NOMO-1 treated with DMSO at 0.1 percent for 48 hours (cell line): ENCODE results near the gene POLN.

ENCODE experiments used
- DNase-seq: peaks from one replicate; lab custom pipeline; 2025; ENCODE audit not compliant: unreplicated experiment; lab: John Stamatoyannopoulos, UW

POLN gene

DNA sequence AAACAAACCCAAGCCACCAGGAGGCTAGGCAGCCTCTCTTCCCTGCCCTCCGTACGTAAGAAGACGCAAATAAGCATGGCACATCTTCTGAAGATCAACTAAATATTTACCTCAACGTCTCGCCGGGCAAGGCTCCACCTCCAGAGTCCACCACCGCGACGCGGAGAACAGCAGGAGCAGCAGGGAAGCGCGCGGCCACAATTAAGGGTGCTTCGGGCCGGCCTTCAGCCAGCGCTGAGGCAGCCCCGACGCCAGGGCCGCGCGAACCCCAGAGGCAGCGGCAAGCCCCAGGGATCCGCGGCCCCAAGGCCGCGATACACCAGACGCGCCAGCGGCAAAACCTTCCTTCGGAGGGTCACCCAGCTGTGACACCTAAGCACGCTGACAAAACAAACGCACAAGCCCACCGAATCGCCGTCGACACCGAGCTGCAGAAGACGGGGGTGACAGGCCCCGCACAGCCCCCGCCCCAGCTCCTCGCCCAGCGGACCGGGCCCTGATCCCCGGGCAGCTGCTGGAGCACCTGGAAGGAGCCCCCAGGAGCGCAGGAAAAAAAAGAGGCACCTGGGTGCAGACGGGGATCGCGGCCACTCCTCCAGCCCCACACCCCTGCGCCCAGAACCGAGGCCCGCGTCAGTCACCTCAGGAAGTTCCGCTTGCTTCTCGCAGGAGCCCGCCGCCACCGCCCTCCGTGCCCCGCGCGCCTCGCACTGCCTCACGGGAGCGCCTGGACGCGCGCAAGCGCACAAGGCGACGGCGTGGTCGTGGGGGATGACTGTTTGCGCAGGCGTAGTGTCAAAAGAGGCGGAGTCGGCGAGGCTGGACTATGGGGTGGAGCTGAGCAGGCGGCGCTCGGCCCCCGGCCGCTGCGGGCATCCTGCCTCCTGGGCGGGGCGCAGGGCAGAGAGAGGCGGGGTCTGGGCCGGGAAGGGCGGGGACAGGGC is at the start of gene POLN, which contains the start of gene HAUS3:
Gene POLN, minus strand, starts transcription at position 712 of the 944 bp plus-strand sequence. CDS start 12,890 bp downstream, outside the sequence.
Gene HAUS3, minus strand, starts transcription at position 712 of the 944 bp plus-strand sequence. CDS start 1,175 bp downstream, outside the sequence.
- DNase-seq: peak; percentile 95

DNA sequence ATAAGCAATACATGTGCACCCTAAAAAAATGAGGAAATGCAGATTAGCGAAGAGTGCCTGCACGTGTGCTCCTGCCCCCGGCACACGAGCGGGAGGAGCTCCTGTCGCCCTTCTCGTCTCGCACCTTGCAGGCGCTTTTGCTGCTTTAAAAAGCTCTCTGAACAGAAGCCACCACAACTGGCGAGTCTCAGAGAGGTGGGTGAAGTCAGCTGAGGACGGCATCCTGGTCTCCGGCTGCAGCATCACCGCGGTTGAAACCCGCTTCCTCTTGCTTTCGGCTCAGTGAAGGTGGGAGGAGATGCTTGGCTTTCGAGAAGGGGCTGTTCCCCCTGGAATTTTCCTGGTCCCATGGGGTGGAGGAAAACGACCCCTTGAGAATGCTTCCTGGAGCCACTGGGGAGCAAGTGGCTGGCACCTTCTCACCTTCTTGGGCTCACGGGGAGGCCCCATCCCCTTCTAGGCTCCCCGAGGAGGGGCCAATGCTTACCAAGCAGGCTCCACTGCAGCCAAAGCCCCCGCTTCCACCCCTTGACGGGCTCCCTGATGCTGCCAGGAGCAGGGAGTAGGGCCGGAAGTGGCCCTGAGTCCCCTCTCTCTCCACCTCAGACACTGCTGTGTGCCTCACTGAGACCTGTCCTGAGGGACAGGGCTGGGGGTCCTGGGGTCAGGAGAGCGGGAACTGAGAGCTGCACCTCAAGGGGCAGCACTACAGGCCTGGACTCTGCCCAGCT is 49.2 kb upstream of the POLN start:
- DNase-seq: no peak

DNA sequence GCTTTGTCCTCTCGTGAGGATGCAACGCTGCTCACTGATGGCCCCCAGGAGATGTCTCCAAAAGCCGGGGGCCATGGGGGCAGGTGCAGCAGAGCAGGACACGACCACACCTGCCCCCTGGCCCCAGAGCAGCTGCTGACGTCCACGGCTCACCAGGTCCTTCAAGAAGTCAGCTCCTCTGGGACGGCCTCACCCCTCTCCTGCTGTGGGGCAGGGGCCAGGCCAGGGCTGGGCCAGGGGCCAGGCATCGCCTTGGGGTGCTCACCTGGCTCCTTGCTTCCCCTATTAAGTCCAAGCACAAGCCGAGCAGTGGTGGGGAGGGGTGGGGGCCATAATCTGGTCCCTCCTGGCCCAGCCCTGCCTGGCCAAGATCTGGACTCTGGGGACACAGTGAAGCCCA is 48.6 kb upstream of the POLN start:
- DNase-seq: no peak

- DNase-seq: no peak
These were observed 48.0 kb upstream of the POLN start for GRCh38 chr4:2289955-2290333.

- no peak for DNase-seq
These were observed 47.5 kb upstream of the POLN start for GRCh38 chr4:2289311-2289954.

GRCh38 chr4:2288051-2288541 is 46.2 kb upstream of the POLN start:
- DNase-seq: no peak

DNA sequence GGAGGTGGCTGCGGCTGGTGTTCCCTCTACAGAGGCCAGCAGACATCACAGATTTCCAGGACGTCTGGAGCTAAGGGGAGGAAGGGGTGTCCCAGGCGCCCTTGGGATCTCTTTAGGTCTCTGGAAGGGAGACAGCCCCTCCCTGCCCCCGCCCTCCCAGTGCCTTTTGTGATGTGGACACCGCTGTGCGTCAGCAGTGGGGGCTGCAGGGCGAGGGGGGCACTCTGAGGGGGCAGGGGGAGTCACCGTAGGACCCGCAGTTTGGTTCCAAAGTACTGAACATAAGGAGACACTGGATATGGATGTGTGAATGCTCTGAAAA is 45.6 kb upstream of the POLN start:
- DNase-seq: no peak

DNA sequence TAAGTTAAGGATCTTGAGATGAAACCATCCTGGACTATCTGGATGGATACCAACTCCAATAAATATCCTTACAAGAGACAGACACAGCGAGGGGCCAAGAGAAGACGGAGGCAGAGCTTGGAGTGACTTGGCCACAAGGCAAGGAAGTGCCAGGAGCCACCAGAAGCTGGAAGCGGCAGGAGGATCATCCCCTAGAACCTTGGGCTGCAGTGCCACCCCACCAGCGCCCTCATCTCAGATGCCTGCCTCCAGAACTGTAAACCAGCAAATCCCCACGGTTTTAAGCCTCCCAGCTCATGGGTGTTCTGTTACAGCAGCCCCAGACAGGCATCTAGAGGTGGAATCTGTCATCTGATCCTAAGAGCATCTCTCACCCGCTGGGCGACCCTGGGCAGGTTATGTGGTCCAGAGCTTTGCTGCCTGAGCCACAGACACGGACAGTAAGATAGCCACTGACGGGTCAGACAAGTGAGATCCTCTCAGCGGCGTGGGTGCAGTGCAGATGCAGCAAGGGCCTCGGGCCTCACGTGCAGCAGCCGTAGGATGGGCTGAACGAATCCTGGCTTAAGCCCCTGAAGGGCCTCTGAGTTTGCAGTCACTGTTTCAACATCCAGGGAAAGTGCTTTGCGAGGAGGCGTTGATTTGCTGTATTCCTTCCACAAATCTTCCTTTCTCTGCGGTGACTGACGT is 45.1 kb upstream of the POLN start:
- no peak for DNase-seq

DNA sequence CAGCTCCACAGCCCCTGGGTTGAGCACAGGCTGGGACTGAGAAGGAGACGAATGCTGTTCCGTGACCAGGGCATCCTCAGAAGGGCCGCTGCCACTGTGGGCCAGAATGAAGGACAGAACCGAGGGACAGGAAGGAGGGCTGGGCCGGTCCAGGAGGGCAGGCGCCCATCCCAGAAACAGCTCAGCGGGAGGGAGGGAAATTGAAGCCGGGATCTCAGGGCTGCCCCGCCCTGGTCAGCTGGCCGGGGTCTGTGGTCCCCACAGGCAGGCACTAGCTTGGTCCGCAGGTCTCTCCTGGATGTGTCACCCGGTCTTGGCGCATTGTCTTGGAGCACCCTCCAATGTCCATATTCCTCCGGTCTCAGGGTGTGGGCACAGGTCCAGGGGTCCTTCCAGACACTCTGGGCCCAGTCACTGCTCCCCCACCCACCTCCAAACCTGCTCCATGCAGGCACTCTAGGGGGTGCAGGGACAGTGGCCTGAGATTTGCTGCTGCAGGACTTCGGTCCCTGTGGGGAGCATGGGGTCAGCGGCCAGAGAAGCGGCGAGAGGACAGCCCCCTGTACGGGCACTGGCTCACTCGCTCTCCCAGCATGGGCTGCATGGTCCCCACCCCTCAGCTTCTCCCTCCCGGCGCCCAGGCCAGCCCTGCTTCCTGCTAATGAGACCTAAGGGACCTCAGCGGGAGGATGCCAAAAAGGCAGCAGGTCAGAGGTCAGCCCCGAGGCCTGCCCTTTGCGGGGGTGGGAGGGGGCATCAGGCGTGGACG is 43.9 kb upstream of the POLN start:
- no peak for DNase-seq

GRCh38 chr4:2284934-2285612 is 43.2 kb upstream of the POLN start:
- DNase-seq: no peak

DNA sequence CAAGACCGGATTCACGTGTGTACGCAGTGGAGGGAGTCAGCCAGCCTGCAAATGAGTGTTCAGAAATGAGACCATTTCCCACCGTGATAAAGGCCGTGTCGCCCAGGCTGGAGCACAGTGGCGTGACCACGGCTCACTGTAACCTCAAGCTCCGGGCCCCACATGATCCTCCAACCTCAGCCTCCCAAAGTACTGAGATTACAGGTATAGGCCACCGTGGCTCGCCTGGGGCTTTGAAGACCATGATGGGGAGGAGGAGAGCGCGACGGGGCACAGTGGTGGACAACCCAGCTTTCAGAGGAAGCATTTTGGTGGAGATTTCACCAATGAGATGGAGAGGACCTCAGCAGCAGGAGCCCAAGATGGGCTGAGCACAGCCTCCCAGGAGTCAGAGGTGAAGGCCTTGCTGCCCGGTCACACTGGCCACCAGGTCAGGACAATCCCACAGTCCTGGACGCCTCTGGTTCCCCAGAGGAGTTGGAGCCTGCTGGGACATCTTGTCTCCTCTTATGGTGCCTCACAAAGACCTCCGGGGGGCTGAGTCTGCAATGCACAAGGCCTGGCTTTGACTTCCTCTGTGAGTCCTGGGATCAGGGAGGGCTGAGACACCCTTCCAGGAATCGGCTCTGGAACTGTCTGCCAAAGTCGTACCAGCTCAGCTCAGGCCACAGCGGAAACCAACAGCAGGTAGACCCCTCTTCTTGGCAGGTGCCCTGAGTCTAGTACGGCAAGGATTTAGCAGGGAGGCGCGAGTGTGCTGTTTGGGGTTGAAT is 42.4 kb upstream of the POLN start:
- DNase-seq: no peak

DNA sequence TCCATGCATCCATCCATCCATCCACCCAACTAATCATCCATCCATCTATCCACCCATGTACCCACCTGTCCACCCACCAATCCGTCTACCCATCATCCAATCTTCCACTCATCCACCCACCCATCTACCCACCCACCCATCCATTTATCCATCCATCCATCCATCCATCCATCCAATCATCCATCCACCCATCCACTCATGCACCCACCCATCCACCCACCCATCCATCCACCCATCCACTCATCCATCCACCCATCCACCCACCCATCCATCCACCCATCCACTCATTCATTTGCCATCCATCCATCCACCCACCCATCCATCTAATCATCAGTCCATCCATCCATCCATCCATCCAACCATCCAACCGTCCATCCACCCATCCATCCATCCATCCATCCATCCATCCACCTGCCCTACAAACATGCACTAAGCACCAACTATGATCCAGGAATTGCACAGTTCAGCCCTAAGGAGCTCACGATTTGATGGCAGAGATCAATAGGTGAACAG is 41.3 kb upstream of the POLN start:
- DNase-seq: no peak

- no peak for DNase-seq
These were observed 39.8 kb upstream of the POLN start for GRCh38 chr4:2281575-2282343.

DNA sequence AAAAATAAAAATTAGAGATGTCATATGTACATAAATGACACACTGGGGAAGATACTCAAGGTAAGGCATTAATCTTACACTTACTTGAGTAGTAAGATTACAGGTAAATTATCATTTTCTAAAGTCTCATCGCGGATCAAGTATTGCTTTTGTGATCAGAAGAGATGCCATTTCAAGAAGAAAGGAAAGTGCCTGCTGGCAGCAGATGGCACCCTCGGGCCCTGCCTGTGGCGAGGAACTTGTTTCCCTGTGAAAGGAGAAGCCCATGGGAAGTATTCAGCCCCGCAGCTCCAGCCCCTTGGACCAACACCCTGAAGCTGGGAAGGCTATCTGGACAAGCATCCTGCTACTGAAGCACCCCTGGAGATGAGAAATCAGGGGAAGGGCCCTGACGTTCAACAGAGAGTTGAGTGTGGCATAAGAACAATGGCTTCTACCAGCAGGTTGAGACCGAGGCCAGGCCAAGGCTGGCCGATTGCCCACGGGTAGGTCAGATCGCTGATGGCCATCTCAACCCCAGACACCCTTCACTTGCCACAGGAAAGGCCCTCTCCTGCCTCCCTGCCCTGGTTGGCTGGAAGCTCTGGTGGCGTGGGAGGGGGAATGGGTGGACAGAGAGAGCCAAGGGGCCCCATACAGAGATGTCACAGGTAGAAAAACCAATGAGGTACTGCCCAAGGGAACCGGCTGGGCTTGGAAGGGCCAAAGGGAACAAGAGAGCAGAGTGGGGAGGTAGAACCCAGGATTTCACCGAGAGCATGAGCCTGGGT is 38.8 kb upstream of the POLN start:
- DNase-seq: no peak

DNA sequence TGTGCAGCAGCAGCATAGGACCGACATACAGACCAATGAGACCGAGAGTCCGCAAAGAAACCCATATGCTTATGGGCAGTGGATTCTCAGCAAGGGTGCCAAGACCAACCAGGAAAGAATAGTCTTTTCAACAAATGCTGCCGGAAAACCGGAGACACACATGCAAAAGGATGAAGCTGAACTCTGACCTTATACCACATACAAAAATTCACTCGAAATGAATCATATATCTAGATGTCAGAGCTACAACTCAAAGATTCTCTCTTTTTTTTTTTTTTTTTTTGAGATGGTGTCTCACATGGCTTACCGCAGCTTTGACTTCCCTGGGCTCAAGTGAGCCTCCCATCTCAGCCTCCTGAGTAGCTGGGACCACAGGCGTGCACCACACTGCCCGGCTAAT is 36.0 kb upstream of the POLN start:
- no peak for DNase-seq

GRCh38 chr4:2276581-2277325 is 34.8 kb upstream of the POLN start:
- DNase-seq: no peak
